HL-60 (cell line): ENCODE results near the gene FGA.

Experiments used
- DNase-seq, 2 experiments: peaks; one replicate each; pipeline ENCODE4 v3.0.0-alpha.2; 2010 to 2020; ENCODE audit warnings: low read depth in 1 of 2, low spot score in 1 of 2
- H3K27ac ChIP-seq: fragments of 250-450 bp; sonication (Bioruptor Pico); replicated peaks from 2 replicates; pipeline ENCODE4 v1.5.1; 2020; ENCODE audit warnings: mild to moderate bottlenecking, moderate library complexity
- H3K27me3 ChIP-seq: fragments of 250-450 bp; sonication (Bioruptor Pico); 2 replicates; pipeline ENCODE4 v1.5.1; 2021; ENCODE audit warnings: mild to moderate bottlenecking, moderate library complexity; ENCODE audit not compliant: insufficient read depth, poor library complexity, severe bottlenecking
- H3K4me3 ChIP-seq: replicated peaks from 2 replicates; pipeline ENCODE4 v1.5.1; 2011; ENCODE audit warnings: mild to moderate bottlenecking, control low read depth, low read length; ENCODE audit not compliant: insufficient read depth
- GABPA ChIP-seq: IDR thresholded peaks from 2 replicates; pipeline ENCODE4 v1.6.1; 2012; ENCODE audit warnings: low read depth
- POLR2AphosphoS5 ChIP-seq: IDR thresholded peaks from 2 replicates; pipeline ENCODE4 v1.6.1; 2012; ENCODE audit warnings: low read depth
- SPI1 ChIP-seq: IDR thresholded peaks from 2 replicates; pipeline ENCODE4 v1.6.1; 2012; ENCODE audit warnings: low read depth, mild to moderate bottlenecking, borderline replicate concordance
- TF ChIP-seq, protein P1 (sequence below): IDR thresholded peaks from 2 replicates; pipeline ENCODE4 v1.6.1; 2012; ENCODE audit warnings: low read depth; ENCODE audit not compliant: insufficient replicate concordance
- TF ChIP-seq, protein P2 (sequence below): IDR thresholded peaks from one replicate; pipeline ENCODE4 v1.5.1; 2011; ENCODE audit warnings: low read length, control low read depth, inconsistent platforms; ENCODE audit not compliant: insufficient read depth

Gene FGA

DNA sequence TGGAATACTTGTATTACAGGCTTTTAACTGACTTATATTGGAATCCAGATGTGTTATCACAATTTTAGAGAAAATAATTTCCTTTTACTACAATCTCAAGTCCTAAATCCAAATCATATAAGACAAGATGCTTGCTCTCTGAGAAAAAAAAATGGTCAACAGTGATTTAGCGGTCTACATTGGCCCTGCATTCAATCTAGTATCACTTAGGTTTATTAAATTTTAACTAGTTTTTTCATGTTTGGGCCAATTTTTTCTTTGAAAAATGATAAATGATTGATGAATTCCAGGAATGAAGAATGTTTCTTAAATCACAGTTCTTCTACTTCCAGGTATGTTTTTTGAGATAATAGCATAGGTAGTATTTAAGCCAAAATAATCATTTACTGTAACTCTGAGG is 24.7 kb upstream of the FGA start:
- DNase-seq: no peak
- H3K27ac ChIP-seq: no peak overlapping the region
- TF ChIP-seq GABPA (no peak), SPI1 (no peak)
- H3K27me3 ChIP-seq: peaks cover 5% of the 10 kb centered on the region
- H3K4me3 ChIP-seq: no peak overlapping the region

DNA sequence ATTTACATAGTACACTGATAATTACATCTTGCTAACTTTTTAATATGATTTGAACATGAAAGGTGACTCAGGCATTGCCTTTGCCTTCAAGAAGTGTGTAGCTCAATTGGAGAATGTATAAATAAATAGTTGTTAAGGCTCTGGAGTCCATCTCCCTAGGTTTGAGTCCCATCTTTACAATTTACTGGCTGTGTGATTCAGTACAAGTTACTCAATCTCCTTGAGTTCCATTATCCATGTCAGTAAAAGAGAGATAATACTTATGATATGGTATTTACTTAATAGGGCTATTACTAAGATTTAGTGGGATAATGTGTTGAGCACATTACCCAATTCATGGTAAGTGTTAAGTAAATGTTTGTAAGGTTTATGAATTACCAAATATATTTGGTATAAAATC is 23.8 kb upstream of the FGA start:
- TF ChIP-seq, protein P1, sequence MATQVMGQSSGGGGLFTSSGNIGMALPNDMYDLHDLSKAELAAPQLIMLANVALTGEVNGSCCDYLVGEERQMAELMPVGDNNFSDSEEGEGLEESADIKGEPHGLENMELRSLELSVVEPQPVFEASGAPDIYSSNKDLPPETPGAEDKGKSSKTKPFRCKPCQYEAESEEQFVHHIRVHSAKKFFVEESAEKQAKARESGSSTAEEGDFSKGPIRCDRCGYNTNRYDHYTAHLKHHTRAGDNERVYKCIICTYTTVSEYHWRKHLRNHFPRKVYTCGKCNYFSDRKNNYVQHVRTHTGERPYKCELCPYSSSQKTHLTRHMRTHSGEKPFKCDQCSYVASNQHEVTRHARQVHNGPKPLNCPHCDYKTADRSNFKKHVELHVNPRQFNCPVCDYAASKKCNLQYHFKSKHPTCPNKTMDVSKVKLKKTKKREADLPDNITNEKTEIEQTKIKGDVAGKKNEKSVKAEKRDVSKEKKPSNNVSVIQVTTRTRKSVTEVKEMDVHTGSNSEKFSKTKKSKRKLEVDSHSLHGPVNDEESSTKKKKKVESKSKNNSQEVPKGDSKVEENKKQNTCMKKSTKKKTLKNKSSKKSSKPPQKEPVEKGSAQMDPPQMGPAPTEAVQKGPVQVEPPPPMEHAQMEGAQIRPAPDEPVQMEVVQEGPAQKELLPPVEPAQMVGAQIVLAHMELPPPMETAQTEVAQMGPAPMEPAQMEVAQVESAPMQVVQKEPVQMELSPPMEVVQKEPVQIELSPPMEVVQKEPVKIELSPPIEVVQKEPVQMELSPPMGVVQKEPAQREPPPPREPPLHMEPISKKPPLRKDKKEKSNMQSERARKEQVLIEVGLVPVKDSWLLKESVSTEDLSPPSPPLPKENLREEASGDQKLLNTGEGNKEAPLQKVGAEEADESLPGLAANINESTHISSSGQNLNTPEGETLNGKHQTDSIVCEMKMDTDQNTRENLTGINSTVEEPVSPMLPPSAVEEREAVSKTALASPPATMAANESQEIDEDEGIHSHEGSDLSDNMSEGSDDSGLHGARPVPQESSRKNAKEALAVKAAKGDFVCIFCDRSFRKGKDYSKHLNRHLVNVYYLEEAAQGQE: no peak
- TF ChIP-seq POLR2AphosphoS5: no peak
- TF ChIP-seq, protein P2, sequence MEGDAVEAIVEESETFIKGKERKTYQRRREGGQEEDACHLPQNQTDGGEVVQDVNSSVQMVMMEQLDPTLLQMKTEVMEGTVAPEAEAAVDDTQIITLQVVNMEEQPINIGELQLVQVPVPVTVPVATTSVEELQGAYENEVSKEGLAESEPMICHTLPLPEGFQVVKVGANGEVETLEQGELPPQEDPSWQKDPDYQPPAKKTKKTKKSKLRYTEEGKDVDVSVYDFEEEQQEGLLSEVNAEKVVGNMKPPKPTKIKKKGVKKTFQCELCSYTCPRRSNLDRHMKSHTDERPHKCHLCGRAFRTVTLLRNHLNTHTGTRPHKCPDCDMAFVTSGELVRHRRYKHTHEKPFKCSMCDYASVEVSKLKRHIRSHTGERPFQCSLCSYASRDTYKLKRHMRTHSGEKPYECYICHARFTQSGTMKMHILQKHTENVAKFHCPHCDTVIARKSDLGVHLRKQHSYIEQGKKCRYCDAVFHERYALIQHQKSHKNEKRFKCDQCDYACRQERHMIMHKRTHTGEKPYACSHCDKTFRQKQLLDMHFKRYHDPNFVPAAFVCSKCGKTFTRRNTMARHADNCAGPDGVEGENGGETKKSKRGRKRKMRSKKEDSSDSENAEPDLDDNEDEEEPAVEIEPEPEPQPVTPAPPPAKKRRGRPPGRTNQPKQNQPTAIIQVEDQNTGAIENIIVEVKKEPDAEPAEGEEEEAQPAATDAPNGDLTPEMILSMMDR: no peak
- no peak for TF ChIP-seq GABPA
- no peak for TF ChIP-seq SPI1
- no peak overlapping the region for H3K27ac ChIP-seq
- H3K27me3 ChIP-seq: peaks cover 4% of the 10 kb centered on the region
- no peak for DNase-seq
- no peak overlapping the region for H3K4me3 ChIP-seq

DNA sequence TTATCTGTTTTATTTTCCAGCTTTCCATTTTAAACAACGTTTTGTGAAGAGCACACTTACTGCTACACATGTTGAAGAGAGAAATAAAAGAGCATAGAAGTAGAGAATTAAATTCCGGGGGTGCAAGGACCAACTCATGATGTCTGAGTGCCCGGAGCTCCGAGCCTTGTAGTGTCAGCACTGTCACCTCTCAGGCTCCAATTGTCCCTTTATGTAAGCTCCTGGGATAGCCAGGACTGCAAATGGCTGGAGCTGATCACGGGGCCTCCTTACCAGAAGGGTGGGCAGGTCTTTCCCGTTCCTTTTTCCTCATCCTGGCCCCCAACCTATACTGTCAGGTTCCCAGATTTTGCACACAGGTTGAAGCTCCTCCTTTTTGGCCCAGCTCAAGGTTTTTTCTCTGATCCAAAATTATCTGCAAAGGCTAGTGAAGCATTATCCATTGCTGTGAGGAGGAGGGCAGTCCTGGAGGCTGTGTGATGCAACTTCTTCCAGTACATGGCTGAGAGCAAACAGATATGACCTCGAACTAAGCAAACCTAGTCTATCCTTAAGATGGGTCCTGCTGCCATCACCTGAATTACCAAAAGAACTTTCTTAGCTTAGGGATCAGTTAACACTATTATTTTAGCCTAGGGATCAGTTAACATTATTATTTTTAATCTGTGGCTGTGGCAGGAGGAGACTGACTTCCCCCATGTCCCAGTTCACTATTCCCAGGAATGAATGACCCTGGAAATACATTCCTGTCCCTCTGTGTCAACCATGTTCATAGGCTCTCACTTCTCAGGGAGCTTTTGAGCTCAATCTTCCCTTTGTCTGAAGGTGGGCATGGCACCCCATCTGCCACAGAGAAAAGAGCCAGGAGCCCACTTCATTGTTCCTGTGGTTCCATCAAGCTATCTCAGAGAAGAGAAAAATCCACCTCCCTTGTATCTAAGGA is 22.2 kb upstream of the FGA start, which contains the start of gene FGG:
Gene FGG (minus strand): TSS at position 185 of the 943 bp plus-strand sequence. CDS start 47 bp downstream, at position 138.
- no peak for DNase-seq
- TF ChIP-seq SPI1 (no peak), POLR2AphosphoS5 (no peak), GABPA (no peak)
- TF ChIP-seq, protein P1: no peak
- TF ChIP-seq, protein P2: no peak
- Histone ChIP-seq H3K27ac (no peak within 1 kb of the TSS), H3K4me3 (no peak within 1 kb of the TSS), H3K27me3 (peaks cover 4% of the 10 kb centered on the region)

DNA sequence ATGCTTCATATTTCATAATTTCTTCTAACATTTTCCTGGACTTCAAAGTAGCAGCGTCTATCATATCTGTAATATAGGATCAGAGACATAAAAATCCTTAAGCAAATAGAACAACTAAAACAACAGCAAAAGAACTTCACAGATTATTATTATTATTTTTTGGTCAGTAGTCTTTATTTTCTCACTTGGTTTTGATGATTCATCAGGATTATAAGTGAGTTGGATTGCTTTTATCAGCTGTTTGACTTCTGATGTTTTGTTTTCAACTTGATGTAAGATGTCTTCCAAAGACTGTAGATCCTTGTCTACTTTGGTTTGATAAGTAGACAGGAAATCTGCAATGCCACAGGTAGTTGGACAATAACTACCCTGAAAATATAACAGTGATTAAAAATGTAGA is 21.3 kb upstream of the FGA start:
- H3K4me3 ChIP-seq: no peak overlapping the region
- H3K27me3 ChIP-seq: peaks cover 2% of the 10 kb centered on the region
- TF ChIP-seq GABPA (no peak), SPI1 (no peak), POLR2AphosphoS5 (no peak)
- TF ChIP-seq, protein P2: no peak
- TF ChIP-seq, protein P1: no peak
- H3K27ac ChIP-seq: no peak overlapping the region
- DNase-seq: no peak
